Epithelial cell of esophagus (primary cell): ENCODE data around the gene ZFP28.
A peak's percentile ranks its signal among the peaks of the same experiment; 100 is the strongest.

Experiments
- DNase-seq: peaks from one replicate; pipeline ENCODE4 v3.0.0; 2010; ENCODE audit warnings: low read depth
- H3K4me3 ChIP-seq: 2 replicates; pipeline ENCODE4 v1.5.1; 2011; ENCODE audit warnings: mild to moderate bottlenecking, low read length, control low read depth
- CTCF ChIP-seq: IDR thresholded peaks from 2 replicates; pipeline ENCODE4 v1.5.1; 2011; ENCODE audit warnings: low read depth, mild to moderate bottlenecking, low read length, control low read depth, inconsistent platforms; ENCODE audit not compliant: insufficient read depth; ENCODE audit errors: missing control alignments

The ZFP28 gene

GRCh38 chr19:56538761-56539263 lies at the start of gene ZFP28:
Gene ZFP28 (plus strand): TSS chr19:56538948. CDS start chr19:56539019, 71 bp downstream.
- no peak for DNase-seq
- H3K4me3 ChIP-seq: peak within 1 kb of the TSS; percentile 72
- TF ChIP-seq CTCF: no peak

- TF ChIP-seq CTCF: no peak
- no peak overlapping the region for H3K4me3 ChIP-seq
Measured at GRCh38 chr19:56491399-56491798, 47.3 kb upstream of the ZFP28 start.

DNA sequence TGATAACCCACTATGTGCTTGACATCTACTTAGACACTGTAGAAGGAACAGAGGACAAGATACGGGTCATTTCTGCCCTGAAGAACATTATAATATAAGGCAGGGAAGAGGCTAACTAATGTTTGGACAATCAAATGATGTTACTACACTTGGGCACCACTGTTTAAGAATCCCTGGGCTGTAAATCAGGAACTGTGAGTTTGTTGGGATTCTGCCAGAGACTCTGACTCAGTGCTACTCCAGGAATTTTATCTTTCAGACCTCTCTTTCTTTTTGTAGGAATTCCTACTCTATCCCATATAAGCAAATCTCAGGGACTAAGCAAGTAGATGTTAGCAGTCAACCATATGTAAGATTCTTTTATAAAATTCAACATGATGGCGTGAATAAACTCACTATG lies 34.2 kb upstream of the ZFP28 start:
- TF ChIP-seq CTCF: no peak
- H3K4me3 ChIP-seq: no peak overlapping the region
- DNase-seq: peak; percentile 56

More at GRCh38 chr19:56491399-56491798, 47.3 kb upstream of the ZFP28 start:
- DNase-seq: no peak

- TF ChIP-seq CTCF: no peak
- peak within 1 kb of the TSS; percentile 96 for H3K4me3 ChIP-seq
- DNase-seq: peak; percentile 99
Measured at GRCh38 chr19:56507446-56508289, 31.1 kb upstream of the ZFP28 start, which contains the start of gene ZNF471. Gene ZNF471 (plus strand): TSS chr19:56507855. CDS start chr19:56511572, 3,717 bp downstream.

GRCh38 chr19:56508290-56508778 lies 30.4 kb upstream of the ZFP28 start:
- DNase-seq: no peak
- no peak for TF ChIP-seq CTCF
- peak overlapping the region; percentile 96 for H3K4me3 ChIP-seq

GRCh38 chr19:56525214-56525860 lies 13.4 kb upstream of the ZFP28 start:
- TF ChIP-seq CTCF: no peak
- DNase-seq: no peak

More at GRCh38 chr19:56525214-56525860, 13.4 kb upstream of the ZFP28 start:
- no peak overlapping the region for H3K4me3 ChIP-seq
